ENCODE measurements around the gene ICA1.

The ICA1 gene

GRCh38 chr7:8175929-8176369 is 86.0 kb downstream of the ICA1 start:
- H3K9me2 ChIP-seq (replicated peaks; ENCODE audit: control insufficient read depth, low read length): no peaks in the 10 kb centered on the region
- H3K36me3 ChIP-seq (ENCODE audit: control insufficient read depth, low read length): no peaks in the 10 kb centered on the region
- H3K79me2 ChIP-seq (ENCODE audit: control insufficient read depth, low read length): no peaks in the 10 kb centered on the region
- peak overlapping the region; percentile 92 for H3K27ac ChIP-seq (ENCODE audit: low read depth, low read length)
- peak overlapping the region; percentile 91 for H3K4me2 ChIP-seq (ENCODE audit: low read length)
- no peak for TF ChIP-seq EZH2phosphoT487 (IDR thresholded peaks at IDR 0.05; ENCODE audit: borderline replicate concordance, low read length)
- no peak for TF ChIP-seq CTCF (IDR thresholded peaks at IDR 0.05; ENCODE audit: low read depth, low read length, poor library complexity, severe bottlenecking)
- peaks cover 11% of the 10 kb centered on the region for H3F3A ChIP-seq (ENCODE audit: control insufficient read depth, insufficient read depth)
- no peaks in the 10 kb centered on the region for H4K20me1 ChIP-seq (ENCODE audit: control insufficient read depth, insufficient read depth, low read depth, low read length)
- H3K4me3 ChIP-seq (ENCODE audit: low read length): peak overlapping the region; percentile 68
- H3K4me1 ChIP-seq (ENCODE audit: control insufficient read depth, low read length): peaks cover 46% of the 10 kb centered on the region
- H3K27me3 ChIP-seq (ENCODE audit: control insufficient read depth, low read length): no peaks in the 10 kb centered on the region
- no peaks in the 10 kb centered on the region for H3K9me3 ChIP-seq (ENCODE audit: control insufficient read depth, insufficient read depth, low read length)

GRCh38 chr7:8172372-8173354 is 89.3 kb downstream of the ICA1 start:
- Histone ChIP-seq H3K4me2 (ENCODE audit: low read length) (no peak overlapping the region), H3K27me3 (ENCODE audit: control insufficient read depth, low read length) (no peaks in the 10 kb centered on the region), H3K79me2 (ENCODE audit: control insufficient read depth, low read length) (no peaks in the 10 kb centered on the region), H4K20me1 (ENCODE audit: control insufficient read depth, insufficient read depth, low read depth, low read length) (no peaks in the 10 kb centered on the region), H3K4me1 (ENCODE audit: control insufficient read depth, low read length) (peaks cover 23% of the 10 kb centered on the region), H3F3A (ENCODE audit: control insufficient read depth, insufficient read depth) (peaks cover 14% of the 10 kb centered on the region), H3K9me3 (ENCODE audit: control insufficient read depth, insufficient read depth, low read length) (no peaks in the 10 kb centered on the region), H3K9me2 (replicated peaks; ENCODE audit: control insufficient read depth, low read length) (no peaks in the 10 kb centered on the region), H3K27ac (ENCODE audit: low read depth, low read length) (no peak overlapping the region), H3K36me3 (ENCODE audit: control insufficient read depth, low read length) (no peaks in the 10 kb centered on the region), H3K4me3 (ENCODE audit: low read length) (no peak overlapping the region)
- TF ChIP-seq CTCF (IDR thresholded peaks at IDR 0.05; ENCODE audit: low read depth, low read length, poor library complexity, severe bottlenecking): no peak
- TF ChIP-seq EZH2phosphoT487 (IDR thresholded peaks at IDR 0.05; ENCODE audit: borderline replicate concordance, low read length): no peak

- no peak overlapping the region for H3K4me2 ChIP-seq (ENCODE audit: low read length)
- no peaks in the 10 kb centered on the region for H3K79me2 ChIP-seq (ENCODE audit: control insufficient read depth, low read length)
- H3K9me2 ChIP-seq (replicated peaks; ENCODE audit: control insufficient read depth, low read length): no peaks in the 10 kb centered on the region
- no peak overlapping the region for H3K27ac ChIP-seq (ENCODE audit: low read depth, low read length)
- no peaks in the 10 kb centered on the region for H4K20me1 ChIP-seq (ENCODE audit: control insufficient read depth, insufficient read depth, low read depth, low read length)
- H3K27me3 ChIP-seq (ENCODE audit: control insufficient read depth, low read length): no peaks in the 10 kb centered on the region
- H3K4me3 ChIP-seq (ENCODE audit: low read length): no peak overlapping the region
- TF ChIP-seq CTCF (IDR thresholded peaks at IDR 0.05; ENCODE audit: low read depth, low read length, poor library complexity, severe bottlenecking) (no peak), EZH2phosphoT487 (IDR thresholded peaks at IDR 0.05; ENCODE audit: borderline replicate concordance, low read length) (no peak)
- H3K4me1 ChIP-seq (ENCODE audit: control insufficient read depth, low read length): peaks cover 11% of the 10 kb centered on the region
- H3K36me3 ChIP-seq (ENCODE audit: control insufficient read depth, low read length): no peaks in the 10 kb centered on the region
- H3F3A ChIP-seq (ENCODE audit: control insufficient read depth, insufficient read depth): peaks cover 3% of the 10 kb centered on the region; the same call in 1 of the 2 replicates
- H3K9me3 ChIP-seq (ENCODE audit: control insufficient read depth, insufficient read depth, low read length): no peaks in the 10 kb centered on the region
Observed at GRCh38 chr7:8169171-8169570, 92.8 kb downstream of the ICA1 start.

Measured in DOHH2 (cell line).